ENCODE measurements around the gene CERS6. TPM values are rescaled to one million over a fixed set of nuclear protein-coding genes. Genes with fewer than 3 reads are reported as not detected.

Gene CERS6
- total and polyA plus RNA-seq, 2 experiments from 2014 or later, result 7.4 to 35.0 TPM

DNA sequence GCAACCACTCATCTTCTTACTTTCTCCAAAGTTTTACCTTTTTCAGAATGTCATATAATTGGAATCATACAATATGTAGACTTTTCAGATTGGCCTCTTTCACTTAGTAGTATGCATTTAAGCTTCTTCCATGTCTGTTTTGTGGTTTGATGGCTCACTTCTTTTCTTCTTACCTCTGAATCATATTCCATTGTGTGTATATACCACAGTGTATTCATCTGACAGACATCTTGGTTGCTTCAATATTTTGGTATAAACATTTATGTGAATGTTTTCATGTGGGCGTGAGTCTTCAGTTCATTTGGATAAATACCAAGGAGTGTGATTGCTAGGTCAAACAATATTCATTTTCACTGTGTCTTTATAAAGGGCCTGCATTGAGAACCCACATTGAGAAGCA is 210.3 kb downstream of the CERS6 start (continued):
- TF ChIP-seq, protein P1, sequence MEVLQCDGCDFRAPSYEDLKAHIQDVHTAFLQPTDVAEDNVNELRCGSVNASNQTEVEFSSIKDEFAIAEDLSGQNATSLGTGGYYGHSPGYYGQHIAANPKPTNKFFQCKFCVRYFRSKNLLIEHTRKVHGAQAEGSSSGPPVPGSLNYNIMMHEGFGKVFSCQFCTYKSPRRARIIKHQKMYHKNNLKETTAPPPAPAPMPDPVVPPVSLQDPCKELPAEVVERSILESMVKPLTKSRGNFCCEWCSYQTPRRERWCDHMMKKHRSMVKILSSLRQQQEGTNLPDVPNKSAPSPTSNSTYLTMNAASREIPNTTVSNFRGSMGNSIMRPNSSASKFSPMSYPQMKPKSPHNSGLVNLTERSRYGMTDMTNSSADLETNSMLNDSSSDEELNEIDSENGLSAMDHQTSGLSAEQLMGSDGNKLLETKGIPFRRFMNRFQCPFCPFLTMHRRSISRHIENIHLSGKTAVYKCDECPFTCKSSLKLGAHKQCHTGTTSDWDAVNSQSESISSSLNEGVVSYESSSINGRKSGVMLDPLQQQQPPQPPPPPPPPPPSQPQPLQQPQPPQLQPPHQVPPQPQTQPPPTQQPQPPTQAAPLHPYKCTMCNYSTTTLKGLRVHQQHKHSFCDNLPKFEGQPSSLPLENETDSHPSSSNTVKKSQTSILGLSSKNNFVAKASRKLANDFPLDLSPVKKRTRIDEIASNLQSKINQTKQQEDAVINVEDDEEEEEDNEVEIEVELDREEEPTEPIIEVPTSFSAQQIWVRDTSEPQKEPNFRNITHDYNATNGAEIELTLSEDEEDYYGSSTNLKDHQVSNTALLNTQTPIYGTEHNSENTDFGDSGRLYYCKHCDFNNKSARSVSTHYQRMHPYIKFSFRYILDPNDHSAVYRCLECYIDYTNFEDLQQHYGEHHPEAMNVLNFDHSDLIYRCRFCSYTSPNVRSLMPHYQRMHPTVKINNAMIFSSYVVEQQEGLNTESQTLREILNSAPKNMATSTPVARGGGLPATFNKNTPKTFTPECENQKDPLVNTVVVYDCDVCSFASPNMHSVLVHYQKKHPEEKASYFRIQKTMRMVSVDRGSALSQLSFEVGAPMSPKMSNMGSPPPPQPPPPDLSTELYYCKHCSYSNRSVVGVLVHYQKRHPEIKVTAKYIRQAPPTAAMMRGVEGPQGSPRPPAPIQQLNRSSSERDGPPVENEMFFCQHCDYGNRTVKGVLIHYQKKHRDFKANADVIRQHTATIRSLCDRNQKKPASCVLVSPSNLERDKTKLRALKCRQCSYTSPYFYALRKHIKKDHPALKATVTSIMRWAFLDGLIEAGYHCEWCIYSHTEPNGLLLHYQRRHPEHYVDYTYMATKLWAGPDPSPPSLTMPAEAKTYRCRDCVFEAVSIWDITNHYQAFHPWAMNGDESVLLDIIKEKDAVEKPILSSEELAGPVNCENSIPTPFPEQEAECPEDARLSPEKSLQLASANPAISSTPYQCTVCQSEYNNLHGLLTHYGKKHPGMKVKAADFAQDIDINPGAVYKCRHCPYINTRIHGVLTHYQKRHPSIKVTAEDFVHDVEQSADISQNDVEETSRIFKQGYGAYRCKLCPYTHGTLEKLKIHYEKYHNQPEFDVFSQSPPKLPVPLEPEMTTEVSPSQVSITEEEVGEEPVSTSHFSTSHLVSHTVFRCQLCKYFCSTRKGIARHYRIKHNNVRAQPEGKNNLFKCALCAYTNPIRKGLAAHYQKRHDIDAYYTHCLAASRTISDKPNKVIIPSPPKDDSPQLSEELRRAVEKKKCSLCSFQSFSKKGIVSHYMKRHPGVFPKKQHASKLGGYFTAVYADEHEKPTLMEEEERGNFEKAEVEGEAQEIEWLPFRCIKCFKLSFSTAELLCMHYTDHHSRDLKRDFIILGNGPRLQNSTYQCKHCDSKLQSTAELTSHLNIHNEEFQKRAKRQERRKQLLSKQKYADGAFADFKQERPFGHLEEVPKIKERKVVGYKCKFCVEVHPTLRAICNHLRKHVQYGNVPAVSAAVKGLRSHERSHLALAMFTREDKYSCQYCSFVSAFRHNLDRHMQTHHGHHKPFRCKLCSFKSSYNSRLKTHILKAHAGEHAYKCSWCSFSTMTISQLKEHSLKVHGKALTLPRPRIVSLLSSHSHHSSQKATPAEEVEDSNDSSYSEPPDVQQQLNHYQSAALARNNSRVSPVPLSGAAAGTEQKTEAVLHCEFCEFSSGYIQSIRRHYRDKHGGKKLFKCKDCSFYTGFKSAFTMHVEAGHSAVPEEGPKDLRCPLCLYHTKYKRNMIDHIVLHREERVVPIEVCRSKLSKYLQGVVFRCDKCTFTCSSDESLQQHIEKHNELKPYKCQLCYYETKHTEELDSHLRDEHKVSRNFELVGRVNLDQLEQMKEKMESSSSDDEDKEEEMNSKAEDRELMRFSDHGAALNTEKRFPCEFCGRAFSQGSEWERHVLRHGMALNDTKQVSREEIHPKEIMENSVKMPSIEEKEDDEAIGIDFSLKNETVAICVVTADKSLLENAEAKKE (CRISPR knock-in tag; IDR thresholded peaks at IDR 0.05), result no peak
- TF ChIP-seq, protein P2, sequence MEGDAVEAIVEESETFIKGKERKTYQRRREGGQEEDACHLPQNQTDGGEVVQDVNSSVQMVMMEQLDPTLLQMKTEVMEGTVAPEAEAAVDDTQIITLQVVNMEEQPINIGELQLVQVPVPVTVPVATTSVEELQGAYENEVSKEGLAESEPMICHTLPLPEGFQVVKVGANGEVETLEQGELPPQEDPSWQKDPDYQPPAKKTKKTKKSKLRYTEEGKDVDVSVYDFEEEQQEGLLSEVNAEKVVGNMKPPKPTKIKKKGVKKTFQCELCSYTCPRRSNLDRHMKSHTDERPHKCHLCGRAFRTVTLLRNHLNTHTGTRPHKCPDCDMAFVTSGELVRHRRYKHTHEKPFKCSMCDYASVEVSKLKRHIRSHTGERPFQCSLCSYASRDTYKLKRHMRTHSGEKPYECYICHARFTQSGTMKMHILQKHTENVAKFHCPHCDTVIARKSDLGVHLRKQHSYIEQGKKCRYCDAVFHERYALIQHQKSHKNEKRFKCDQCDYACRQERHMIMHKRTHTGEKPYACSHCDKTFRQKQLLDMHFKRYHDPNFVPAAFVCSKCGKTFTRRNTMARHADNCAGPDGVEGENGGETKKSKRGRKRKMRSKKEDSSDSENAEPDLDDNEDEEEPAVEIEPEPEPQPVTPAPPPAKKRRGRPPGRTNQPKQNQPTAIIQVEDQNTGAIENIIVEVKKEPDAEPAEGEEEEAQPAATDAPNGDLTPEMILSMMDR (conservative IDR thresholded peaks at IDR 0.05; ENCODE audit: low read depth in 2 of 2), result no peak
- TF ChIP-seq ZNF114 (CRISPR knock-in tag; IDR thresholded peaks at IDR 0.05), result no peak

DNA sequence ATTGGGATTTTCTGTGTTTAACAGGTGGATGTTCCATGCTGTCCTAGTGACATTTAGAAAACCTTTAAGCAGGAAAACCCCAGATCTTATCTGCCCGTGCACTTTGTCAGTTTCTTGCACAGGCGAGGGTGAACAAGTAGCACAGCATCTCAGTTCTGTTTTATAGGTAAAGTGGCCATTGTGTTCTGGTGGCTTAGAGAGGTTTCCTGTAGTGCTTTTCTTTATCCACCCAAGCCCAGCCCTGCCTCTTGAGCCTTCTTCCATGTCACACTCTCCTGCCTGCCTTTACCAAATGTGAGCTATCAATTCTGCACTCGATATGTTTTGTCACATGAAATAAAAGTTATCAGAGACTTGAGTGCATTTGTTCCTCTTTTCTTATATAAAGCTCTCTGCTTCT is 211.1 kb downstream of the CERS6 start:
- Histone ChIP-seq H3K4me3 (no peak overlapping the region), H3F3A (replicated peaks; ENCODE audit: low read depth) (no peaks in the 10 kb centered on the region), H4K20me1 (replicated peaks; ENCODE audit: insufficient read depth) (peaks cover 3% of the 10 kb centered on the region; the same call in 1 of the 2 replicates), H3K79me2 (replicated peaks; ENCODE audit: insufficient read depth) (peaks cover 5% of the 10 kb centered on the region; the same call in 1 of the 2 replicates), H3K4me2 (no peak overlapping the region), H3K27me3 (ENCODE audit: insufficient read depth) (no peaks in the 10 kb centered on the region), H3K27ac (ENCODE audit: low read depth) (no peak overlapping the region), H3K36me3 (ENCODE audit: insufficient read depth) (no peaks in the 10 kb centered on the region), H2AFZ (no peak overlapping the region), H3K9me2 (ENCODE audit: insufficient read depth) (no peaks in the 10 kb centered on the region), H3K4me1 (ENCODE audit: insufficient read depth) (peaks cover 9% of the 10 kb centered on the region)
- Mint-ChIP-seq H3K9me3 (no peaks in the 10 kb centered on the region), H3K4me1 (peaks cover 20% of the 10 kb centered on the region), H3K4me3 (no peak overlapping the region), H3K27me3 (ENCODE audit: insufficient read depth, low read depth, poor library complexity) (peaks cover 2% of the 10 kb centered on the region), H3K36me3 (ENCODE audit: low read depth) (no peaks in the 10 kb centered on the region), H3K27ac (no peak overlapping the region)
- ATAC-seq (peak; percentile 29; the same call in 1 of the 3 replicates), DNase-seq (ENCODE audit: low spot score) (no peak)
- TF ChIP-seq POLR2AphosphoS5 (IDR thresholded peaks at IDR 0.05; ENCODE audit: low read depth) (no peak), NANOG (IDR thresholded peaks at IDR 0.05; ENCODE audit: borderline replicate concordance) (no peak)
- TF ChIP-seq, protein P3, sequence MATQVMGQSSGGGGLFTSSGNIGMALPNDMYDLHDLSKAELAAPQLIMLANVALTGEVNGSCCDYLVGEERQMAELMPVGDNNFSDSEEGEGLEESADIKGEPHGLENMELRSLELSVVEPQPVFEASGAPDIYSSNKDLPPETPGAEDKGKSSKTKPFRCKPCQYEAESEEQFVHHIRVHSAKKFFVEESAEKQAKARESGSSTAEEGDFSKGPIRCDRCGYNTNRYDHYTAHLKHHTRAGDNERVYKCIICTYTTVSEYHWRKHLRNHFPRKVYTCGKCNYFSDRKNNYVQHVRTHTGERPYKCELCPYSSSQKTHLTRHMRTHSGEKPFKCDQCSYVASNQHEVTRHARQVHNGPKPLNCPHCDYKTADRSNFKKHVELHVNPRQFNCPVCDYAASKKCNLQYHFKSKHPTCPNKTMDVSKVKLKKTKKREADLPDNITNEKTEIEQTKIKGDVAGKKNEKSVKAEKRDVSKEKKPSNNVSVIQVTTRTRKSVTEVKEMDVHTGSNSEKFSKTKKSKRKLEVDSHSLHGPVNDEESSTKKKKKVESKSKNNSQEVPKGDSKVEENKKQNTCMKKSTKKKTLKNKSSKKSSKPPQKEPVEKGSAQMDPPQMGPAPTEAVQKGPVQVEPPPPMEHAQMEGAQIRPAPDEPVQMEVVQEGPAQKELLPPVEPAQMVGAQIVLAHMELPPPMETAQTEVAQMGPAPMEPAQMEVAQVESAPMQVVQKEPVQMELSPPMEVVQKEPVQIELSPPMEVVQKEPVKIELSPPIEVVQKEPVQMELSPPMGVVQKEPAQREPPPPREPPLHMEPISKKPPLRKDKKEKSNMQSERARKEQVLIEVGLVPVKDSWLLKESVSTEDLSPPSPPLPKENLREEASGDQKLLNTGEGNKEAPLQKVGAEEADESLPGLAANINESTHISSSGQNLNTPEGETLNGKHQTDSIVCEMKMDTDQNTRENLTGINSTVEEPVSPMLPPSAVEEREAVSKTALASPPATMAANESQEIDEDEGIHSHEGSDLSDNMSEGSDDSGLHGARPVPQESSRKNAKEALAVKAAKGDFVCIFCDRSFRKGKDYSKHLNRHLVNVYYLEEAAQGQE (IDR thresholded peaks at IDR 0.05; ENCODE audit: unreplicated experiment), result no peak
